PFSK-1 (cell line): Measurements from ENCODE around the gene ZNF185.

Source experiments
- POLR2AphosphoS5 ChIP-seq: IDR thresholded peaks from 2 replicates; pipeline ENCODE4 v1.6.1; 2012; ENCODE audit warnings: low read depth, mild to moderate bottlenecking, control low read depth, low read length, moderate library complexity
- REST ChIP-seq, 2 experiments: IDR thresholded peaks; 2 replicates each; pipeline versions ENCODE4 v1.6.1 to v1.8.0; 2011 to 2012; ENCODE audit warnings: low read depth in 2 of 2, low read length in 2 of 2, control low read depth in 1 of 2, inconsistent platforms in 1 of 2, mild to moderate bottlenecking in 1 of 2, moderate library complexity in 1 of 2; ENCODE audit not compliant: insufficient read depth in 1 of 2
- TAF1 ChIP-seq: IDR thresholded peaks from 2 replicates; pipeline ENCODE4 v1.6.1; 2012; ENCODE audit warnings: low read length, control low read depth, borderline replicate concordance; ENCODE audit not compliant: insufficient read depth

GRCh38 chrX:152872522-152872921 lies 25.3 kb upstream of the ZNF185 start:
- TF ChIP-seq POLR2AphosphoS5 (no peak), TAF1 (no peak), REST (IDR thresholded peaks at IDR 0.05; ENCODE audit: insufficient read depth in 1 of 2, low read depth in 2 of 2, low read length in 2 of 2) (no peak)
